GM12873 (cell line): ENCODE measurements around the gene CEP68.

Experiments used
- TF ChIP-seq, protein P1 (sequence below): IDR thresholded peaks from 2 replicates; pipeline ENCODE4 v1.5.1; 2012; ENCODE audit warnings: low read depth, mild to moderate bottlenecking, moderate library complexity, low read length, control low read depth; ENCODE audit not compliant: insufficient read depth; ENCODE audit errors: missing control alignments

The CEP68 gene

GRCh38 chr2:65026154-65026553 is 30.1 kb upstream of the CEP68 start:
- TF ChIP-seq, protein P1, sequence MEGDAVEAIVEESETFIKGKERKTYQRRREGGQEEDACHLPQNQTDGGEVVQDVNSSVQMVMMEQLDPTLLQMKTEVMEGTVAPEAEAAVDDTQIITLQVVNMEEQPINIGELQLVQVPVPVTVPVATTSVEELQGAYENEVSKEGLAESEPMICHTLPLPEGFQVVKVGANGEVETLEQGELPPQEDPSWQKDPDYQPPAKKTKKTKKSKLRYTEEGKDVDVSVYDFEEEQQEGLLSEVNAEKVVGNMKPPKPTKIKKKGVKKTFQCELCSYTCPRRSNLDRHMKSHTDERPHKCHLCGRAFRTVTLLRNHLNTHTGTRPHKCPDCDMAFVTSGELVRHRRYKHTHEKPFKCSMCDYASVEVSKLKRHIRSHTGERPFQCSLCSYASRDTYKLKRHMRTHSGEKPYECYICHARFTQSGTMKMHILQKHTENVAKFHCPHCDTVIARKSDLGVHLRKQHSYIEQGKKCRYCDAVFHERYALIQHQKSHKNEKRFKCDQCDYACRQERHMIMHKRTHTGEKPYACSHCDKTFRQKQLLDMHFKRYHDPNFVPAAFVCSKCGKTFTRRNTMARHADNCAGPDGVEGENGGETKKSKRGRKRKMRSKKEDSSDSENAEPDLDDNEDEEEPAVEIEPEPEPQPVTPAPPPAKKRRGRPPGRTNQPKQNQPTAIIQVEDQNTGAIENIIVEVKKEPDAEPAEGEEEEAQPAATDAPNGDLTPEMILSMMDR = no peak

DNA sequence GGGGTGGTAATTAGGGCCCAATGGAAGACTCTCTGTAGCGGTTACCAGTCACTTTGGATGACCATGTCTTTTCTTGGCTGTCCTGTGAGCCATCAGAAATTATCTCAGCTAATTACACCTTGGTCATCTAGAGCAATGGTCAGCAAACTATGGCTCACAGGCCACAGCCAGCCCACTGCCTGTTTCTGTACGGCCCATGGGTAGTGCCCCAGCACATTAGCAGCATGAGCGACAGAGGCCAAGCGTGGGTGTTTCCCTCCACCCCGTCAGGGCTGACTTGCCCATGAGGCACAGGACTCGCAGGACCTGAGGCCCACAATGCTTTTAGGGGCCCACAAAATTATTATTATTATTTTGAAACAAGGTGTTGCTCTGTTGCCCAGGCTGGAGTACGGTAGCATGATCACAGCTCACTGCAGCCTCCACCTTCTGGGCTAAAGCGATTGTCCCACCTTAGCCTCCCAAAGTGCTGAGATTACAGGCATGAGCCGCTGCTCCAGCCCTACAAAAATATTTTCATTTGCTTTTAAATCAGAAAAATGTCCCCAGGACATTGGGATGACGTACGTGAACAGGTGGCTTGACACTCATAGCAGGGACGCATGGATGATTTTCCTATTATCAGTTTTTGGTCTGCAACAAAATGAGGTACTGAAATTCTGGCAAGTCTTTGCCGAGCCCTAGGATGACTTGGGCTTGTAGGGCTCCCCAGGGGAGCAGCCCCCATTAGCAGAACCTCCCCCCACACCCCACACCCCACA is 29.3 kb upstream of the CEP68 start:
- TF ChIP-seq, protein P1 = no peak

DNA sequence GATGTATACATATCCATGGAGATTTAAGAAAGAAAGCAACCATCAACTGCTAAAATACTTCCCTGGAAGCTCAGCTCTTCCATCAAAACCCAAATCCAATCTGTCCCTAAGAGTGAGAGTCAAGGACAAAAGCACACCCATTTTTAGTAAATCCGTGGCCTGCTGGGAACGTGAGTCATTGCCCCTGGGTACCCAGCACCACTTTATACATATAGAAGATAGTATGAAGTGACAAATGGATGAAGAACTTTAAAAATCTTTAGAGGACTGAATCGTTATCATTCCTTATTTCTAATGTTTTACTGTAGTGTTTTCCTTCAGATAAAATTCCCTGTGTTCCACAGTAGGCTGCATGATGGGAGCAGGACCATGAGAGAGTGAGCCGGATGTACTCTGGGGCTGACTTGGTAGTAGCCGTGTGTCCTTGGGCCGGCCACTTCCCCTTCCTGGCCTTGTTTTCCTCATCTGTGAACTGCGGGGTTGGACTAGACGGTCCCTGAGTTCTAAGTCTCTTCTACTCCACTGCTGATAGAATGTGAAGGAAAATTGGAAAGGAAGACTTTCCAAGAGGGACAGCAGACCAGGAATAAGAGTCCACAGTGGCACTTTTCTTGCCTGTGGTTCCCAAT is 28.5 kb upstream of the CEP68 start:
- TF ChIP-seq, protein P1 = no peak

- TF ChIP-seq, protein P1 = no peak
Observed at GRCh38 chr2:65030476-65031332, 25.5 kb upstream of the CEP68 start.

DNA sequence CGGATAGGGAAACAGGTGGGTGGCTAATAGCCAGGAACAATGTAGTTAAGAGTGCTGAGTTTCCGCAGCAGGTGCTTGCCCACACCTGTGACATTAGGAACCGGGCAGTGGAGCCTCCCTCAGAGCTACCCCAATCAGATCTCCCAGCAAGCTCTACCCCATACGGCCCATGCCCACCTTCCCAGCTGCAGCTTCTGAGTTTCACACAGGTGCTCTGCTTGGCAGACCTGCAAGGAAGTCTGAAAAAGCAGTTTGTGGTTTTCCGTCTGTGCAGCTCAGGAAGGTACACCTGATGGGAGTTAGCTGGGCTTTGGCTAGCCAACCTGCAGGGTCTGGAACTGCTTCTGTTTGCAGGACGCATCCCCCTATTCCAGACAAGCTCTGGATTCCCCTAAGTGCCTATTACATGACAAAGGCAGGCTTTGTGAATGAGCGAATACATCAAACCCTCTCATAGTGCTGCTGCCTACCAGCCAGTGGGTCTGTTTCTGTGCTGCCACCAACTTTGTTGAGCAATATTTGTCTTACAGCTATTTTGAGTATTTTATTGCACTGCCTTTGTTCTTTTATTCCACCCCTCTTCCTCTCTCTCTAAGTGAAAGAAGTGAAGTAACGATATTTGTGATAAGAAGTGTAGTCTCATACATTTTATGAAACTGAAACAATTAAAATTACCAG is 24.7 kb upstream of the CEP68 start:
- TF ChIP-seq, protein P1 = no peak

DNA sequence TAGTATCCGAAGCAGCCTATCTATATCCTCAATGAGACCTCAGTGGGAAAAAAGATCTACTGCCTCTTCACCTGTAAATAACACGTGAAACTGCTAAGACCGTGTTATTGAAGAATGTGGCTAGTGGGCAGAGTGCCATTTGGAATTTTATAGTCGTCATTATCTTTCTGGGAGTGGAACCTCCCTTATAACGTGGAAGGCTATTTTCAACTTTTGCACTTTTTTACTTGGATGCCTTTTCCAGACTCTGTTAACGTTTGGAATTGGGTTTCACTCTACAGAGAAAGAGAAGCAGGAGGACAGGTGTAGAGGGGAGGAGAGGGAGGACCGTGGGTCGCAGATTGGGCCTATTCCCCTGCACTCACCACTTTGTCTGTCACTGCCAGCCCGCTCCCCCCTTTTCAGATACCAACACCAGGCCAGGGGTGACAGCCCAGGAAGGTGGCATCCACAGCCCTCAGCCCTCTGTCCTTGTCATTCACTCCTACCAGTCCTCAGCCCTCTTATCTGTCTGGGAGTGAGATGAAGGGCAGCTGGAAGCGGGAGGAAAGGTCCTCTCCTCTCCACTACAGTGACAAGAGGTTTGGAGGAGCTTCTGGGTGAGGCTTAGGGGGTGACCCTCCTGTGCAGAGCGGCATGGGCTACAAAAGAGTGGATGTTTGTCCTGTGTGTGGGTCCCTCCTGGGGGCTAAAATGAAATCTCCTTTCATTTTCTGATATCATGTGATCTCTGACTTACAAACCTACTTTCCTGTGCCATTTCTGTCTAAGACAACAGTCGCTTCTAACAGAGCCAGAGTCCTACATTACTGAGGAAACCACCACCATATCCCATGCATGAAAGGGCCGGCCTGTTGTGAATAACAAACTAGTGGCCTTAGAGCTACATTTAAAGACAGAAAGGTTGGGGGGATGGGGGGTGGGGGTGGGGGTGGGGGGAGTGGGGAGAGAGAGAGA is 23.9 kb upstream of the CEP68 start:
- TF ChIP-seq, protein P1 = no peak
